ENCODE data around the gene ALAS1. TPM values are rescaled to one million over a fixed set of nuclear protein-coding genes. Genes with fewer than 3 reads are reported as not detected.

Gene ALAS1
- total RNA-seq, 1 experiment from 2014 or later: 58.6 TPM

DNA sequence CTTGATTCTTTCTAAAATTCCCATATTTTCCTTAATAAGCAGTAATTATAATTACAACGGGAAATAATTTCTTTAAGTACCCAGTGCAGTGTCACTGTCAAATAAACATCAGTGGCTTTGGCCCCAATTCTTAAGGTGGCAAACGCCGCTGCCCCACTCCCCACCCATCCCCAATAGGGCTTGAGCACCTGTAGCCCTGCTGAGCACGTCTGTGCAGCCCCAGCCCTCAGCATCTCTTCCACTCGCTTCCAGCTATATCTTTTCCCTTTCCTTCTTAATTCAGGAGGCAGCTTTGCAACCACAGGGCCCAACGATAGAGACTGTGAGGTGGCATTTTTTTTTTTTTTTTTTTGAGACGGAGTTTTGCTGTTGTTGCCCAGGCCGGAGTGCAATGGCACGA lies 56.6 kb downstream of the ALAS1 start:
- intact Hi-C loops (cut with micrococcal nuclease; ENCODE audit: unreplicated experiment): no loop called here
- CTCF ChIA-PET: no interaction called here
- no peak overlapping the region for H3K4me3 ChIP-seq (ENCODE audit: low read depth, low read length, poor library complexity, severe bottlenecking)
- H3K4me1 ChIP-seq (ENCODE audit: insufficient read depth, low read length, poor library complexity, severe bottlenecking): no peaks in the 10 kb centered on the region
- no peaks in the 10 kb centered on the region for H3K27me3 ChIP-seq (replicated peaks; ENCODE audit: insufficient read depth, low read depth, low read length, poor library complexity)
- no TSS peak for BruUV-seq (replicated peaks)
- H3K36me3 ChIP-seq (ENCODE audit: insufficient read depth, low read length, poor library complexity, severe bottlenecking): peaks cover 41% of the 10 kb centered on the region
- H3K27ac ChIP-seq (ENCODE audit: low read depth, low read length, poor library complexity, severe bottlenecking): no peak overlapping the region
- no peaks in the 10 kb centered on the region for H3K9me3 ChIP-seq (ENCODE audit: low read depth, low read length, poor library complexity, severe bottlenecking)
- POLR2A ChIA-PET (ENCODE audit: low non-redundant PET): no interaction called here
- no peak for DNase-seq (ENCODE audit: low spot score)
- TF ChIP-seq, protein P1, sequence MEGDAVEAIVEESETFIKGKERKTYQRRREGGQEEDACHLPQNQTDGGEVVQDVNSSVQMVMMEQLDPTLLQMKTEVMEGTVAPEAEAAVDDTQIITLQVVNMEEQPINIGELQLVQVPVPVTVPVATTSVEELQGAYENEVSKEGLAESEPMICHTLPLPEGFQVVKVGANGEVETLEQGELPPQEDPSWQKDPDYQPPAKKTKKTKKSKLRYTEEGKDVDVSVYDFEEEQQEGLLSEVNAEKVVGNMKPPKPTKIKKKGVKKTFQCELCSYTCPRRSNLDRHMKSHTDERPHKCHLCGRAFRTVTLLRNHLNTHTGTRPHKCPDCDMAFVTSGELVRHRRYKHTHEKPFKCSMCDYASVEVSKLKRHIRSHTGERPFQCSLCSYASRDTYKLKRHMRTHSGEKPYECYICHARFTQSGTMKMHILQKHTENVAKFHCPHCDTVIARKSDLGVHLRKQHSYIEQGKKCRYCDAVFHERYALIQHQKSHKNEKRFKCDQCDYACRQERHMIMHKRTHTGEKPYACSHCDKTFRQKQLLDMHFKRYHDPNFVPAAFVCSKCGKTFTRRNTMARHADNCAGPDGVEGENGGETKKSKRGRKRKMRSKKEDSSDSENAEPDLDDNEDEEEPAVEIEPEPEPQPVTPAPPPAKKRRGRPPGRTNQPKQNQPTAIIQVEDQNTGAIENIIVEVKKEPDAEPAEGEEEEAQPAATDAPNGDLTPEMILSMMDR (conservative IDR thresholded peaks at IDR 0.05; ENCODE audit: low read depth, low read length): no peak
- no peak for TF ChIP-seq EZH2 (IDR thresholded peaks at IDR 0.05; ENCODE audit: borderline replicate concordance, low read depth, low read length, poor library complexity, severe bottlenecking)

DNA sequence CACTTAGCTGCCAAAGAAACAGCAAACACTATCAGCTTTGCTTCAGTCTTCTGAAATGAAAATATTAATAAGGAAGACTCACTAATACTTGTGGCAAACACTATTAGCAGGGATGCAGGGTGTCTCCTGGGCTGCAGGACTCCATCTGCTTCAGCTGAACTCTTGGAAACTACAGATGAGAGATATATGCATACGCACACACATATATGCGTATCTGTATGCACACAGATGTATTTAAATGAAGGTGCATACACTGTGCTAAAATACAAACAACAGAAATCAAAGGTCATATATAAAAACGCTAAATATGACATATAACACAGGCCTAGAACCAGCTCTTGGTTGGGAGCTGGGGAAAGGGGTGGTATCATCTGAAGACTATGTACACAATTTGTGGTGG lies 58.2 kb downstream of the ALAS1 start:
- Histone ChIP-seq H3K27ac (ENCODE audit: low read depth, low read length, poor library complexity, severe bottlenecking) (no peak overlapping the region), H3K4me3 (ENCODE audit: low read depth, low read length, poor library complexity, severe bottlenecking) (no peak overlapping the region), H3K9me3 (ENCODE audit: low read depth, low read length, poor library complexity, severe bottlenecking) (no peaks in the 10 kb centered on the region), H3K27me3 (replicated peaks; ENCODE audit: insufficient read depth, low read depth, low read length, poor library complexity) (no peaks in the 10 kb centered on the region), H3K4me1 (ENCODE audit: insufficient read depth, low read length, poor library complexity, severe bottlenecking) (no peaks in the 10 kb centered on the region), H3K36me3 (ENCODE audit: insufficient read depth, low read length, poor library complexity, severe bottlenecking) (peaks cover 48% of the 10 kb centered on the region)
- no peak for TF ChIP-seq EZH2 (IDR thresholded peaks at IDR 0.05; ENCODE audit: borderline replicate concordance, low read depth, low read length, poor library complexity, severe bottlenecking)
- TF ChIP-seq, protein P1 (conservative IDR thresholded peaks at IDR 0.05; ENCODE audit: low read depth, low read length): no peak
- no peak for DNase-seq (ENCODE audit: low spot score)
- ChIA-PET POLR2A (ENCODE audit: low non-redundant PET) (no interaction called here), CTCF (no interaction called here)
- no TSS peak for BruUV-seq (replicated peaks)
- intact Hi-C loops (cut with micrococcal nuclease; ENCODE audit: unreplicated experiment): no loop called here

DNA sequence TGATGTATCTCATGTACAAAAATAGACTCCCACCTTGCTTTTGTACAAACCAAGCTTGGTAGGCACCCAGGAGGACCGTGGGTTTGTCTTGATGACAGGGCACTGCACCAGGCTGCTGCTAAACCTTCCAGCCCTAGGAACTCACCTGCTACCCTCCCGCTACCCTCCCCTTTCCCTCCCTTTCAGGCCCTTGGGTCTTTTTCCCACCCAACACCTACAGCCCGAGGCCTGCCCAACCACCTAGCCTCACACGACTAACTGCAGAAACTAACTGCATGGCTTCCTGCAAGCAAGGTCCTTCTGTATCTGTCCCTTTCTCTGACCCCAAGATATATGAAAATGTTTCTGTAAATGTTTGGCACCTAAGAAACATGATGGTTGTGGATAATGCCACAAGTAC lies 58.7 kb downstream of the ALAS1 start:
- intact Hi-C loops (cut with micrococcal nuclease; ENCODE audit: unreplicated experiment): no loop called here
- Histone ChIP-seq H3K4me1 (ENCODE audit: insufficient read depth, low read length, poor library complexity, severe bottlenecking) (no peaks in the 10 kb centered on the region), H3K4me3 (ENCODE audit: low read depth, low read length, poor library complexity, severe bottlenecking) (no peak overlapping the region), H3K9me3 (ENCODE audit: low read depth, low read length, poor library complexity, severe bottlenecking) (no peaks in the 10 kb centered on the region), H3K27me3 (replicated peaks; ENCODE audit: insufficient read depth, low read depth, low read length, poor library complexity) (no peaks in the 10 kb centered on the region), H3K27ac (ENCODE audit: low read depth, low read length, poor library complexity, severe bottlenecking) (no peak overlapping the region), H3K36me3 (ENCODE audit: insufficient read depth, low read length, poor library complexity, severe bottlenecking) (peaks cover 50% of the 10 kb centered on the region)
- TF ChIP-seq, protein P1 (conservative IDR thresholded peaks at IDR 0.05; ENCODE audit: low read depth, low read length): no peak
- TF ChIP-seq EZH2 (IDR thresholded peaks at IDR 0.05; ENCODE audit: borderline replicate concordance, low read depth, low read length, poor library complexity, severe bottlenecking): no peak
- BruUV-seq (replicated peaks): no TSS peak
- ChIA-PET POLR2A (ENCODE audit: low non-redundant PET) (no interaction called here), CTCF (no interaction called here)
- DNase-seq (ENCODE audit: low spot score): no peak

Data from A673 (cell line).